Keratinocyte (primary cell): ENCODE data around the gene ZC3H18. TPM values are rescaled to one million over a fixed set of nuclear protein-coding genes. Genes with fewer than 3 reads are reported as not detected.

Experiments used
- DNase-seq: peaks from one replicate; pipeline ENCODE4 v3.0.0-alpha.2; 2011; ENCODE audit warnings: low read depth, missing footprints, low spot score
- FAIRE-seq: peaks from 2 replicates; lab custom pipeline; 2011; peaks lifted over from hg19 to GRCh38; lab: Jason Lieb, UNC
- H2AFZ ChIP-seq: 2 replicates; pipeline ENCODE4 v1.6.0; 2012; ENCODE audit warnings: low read length, control low read depth, inconsistent platforms; ENCODE audit not compliant: control insufficient read depth
- H3K27ac ChIP-seq: 2 replicates; pipeline ENCODE4 v1.5.1; 2011; ENCODE audit warnings: low read length; ENCODE audit not compliant: control insufficient read depth, insufficient read depth
- H3K27me3 ChIP-seq: 3 replicates; pipeline ENCODE4 v1.6.0; 2011; ENCODE audit warnings: low read length; ENCODE audit not compliant: control insufficient read depth, insufficient read depth; ENCODE audit errors: extremely low read depth
- H3K36me3 ChIP-seq, 2 experiments: 2 replicates in 1 of 2; 3 replicates in 1 of 2; pipeline ENCODE4 v1.5.1; 2011; ENCODE audit warnings: low read length in 2 of 2, mild to moderate bottlenecking in 1 of 2; ENCODE audit not compliant: control insufficient read depth in 2 of 2, insufficient read depth in 2 of 2; ENCODE audit errors: extremely low read depth in 1 of 2
- H3K4me1 ChIP-seq: 3 replicates; pipeline ENCODE4 v1.5.1; 2011; ENCODE audit warnings: low read length; ENCODE audit not compliant: control insufficient read depth, insufficient read depth; ENCODE audit errors: extremely low read depth
- H3K4me2 ChIP-seq: 3 replicates; pipeline ENCODE4 v1.6.0; 2011; ENCODE audit warnings: low read depth, low read length; ENCODE audit not compliant: control insufficient read depth, insufficient read depth; ENCODE audit errors: extremely low read depth
- H3K4me3 ChIP-seq, 3 experiments: fragments of 200-600 bp in 1 of 3; sonication (generic) in 1 of 3; 2 replicates in 2 of 3; 3 replicates in 1 of 3; pipeline ENCODE4 v1.5.1; 2011 to 2016; ENCODE audit warnings: low read length in 3 of 3, mild to moderate bottlenecking in 3 of 3, control low read depth in 2 of 3, inconsistent platforms in 1 of 3, low read depth in 1 of 3, mixed read lengths in 1 of 3, mixed run types in 1 of 3, moderate library complexity in 1 of 3; ENCODE audit not compliant: control insufficient read depth in 2 of 3, insufficient read depth in 2 of 3; ENCODE audit errors: extremely low read depth in 1 of 3
- H3K79me2 ChIP-seq: 2 replicates; pipeline ENCODE4 v1.6.0; 2012; ENCODE audit warnings: low read length; ENCODE audit not compliant: control insufficient read depth, insufficient read depth
- H3K9ac ChIP-seq: 3 replicates; pipeline ENCODE4 v1.6.0; 2011; ENCODE audit warnings: low read length; ENCODE audit not compliant: control insufficient read depth, insufficient read depth; ENCODE audit errors: extremely low read depth
- H3K9me1 ChIP-seq: 3 replicates; pipeline ENCODE4 v1.6.0; 2011; ENCODE audit warnings: low read length; ENCODE audit not compliant: control insufficient read depth, insufficient read depth; ENCODE audit errors: extremely low read depth
- H3K9me3 ChIP-seq: 2 replicates; pipeline ENCODE4 v1.5.1; 2012; ENCODE audit warnings: low read depth, low read length; ENCODE audit not compliant: control insufficient read depth
- H4K20me1 ChIP-seq: 3 replicates; pipeline ENCODE4 v1.6.0; 2011; ENCODE audit warnings: low read length; ENCODE audit not compliant: control insufficient read depth, insufficient read depth; ENCODE audit errors: extremely low read depth
- CTCF ChIP-seq, 3 experiments: IDR thresholded peaks in 1 of 3; conservative IDR thresholded peaks in 1 of 3; optimal IDR thresholded peaks in 1 of 3; 2 replicates in 2 of 3; 3 replicates in 1 of 3; pipeline versions ENCODE3 to v1.5.1; 2011; ENCODE audit warnings: low read length in 3 of 3, mild to moderate bottlenecking in 3 of 3, moderate library complexity in 2 of 3, control low read depth in 1 of 3, inconsistent platforms in 1 of 3; ENCODE audit not compliant: insufficient read depth in 2 of 3; ENCODE audit errors: extremely low read depth in 1 of 3
- EZH2 ChIP-seq: IDR thresholded peaks from one replicate; pipeline ENCODE4 v1.6.1; 2012; ENCODE audit warnings: inconsistent platforms, mild to moderate bottlenecking, low read length, moderate library complexity
- dilution Hi-C: fragments of 300-500 bp; cut with MboI; formaldehyde crosslinking; loops from one replicate; pipeline ENCODE4 v1.7.0; 2020; ENCODE audit warnings: low sequenced_read_pairs; ENCODE audit not compliant: extremely low pct_ligation_motif_present
- polyA plus RNA-seq, 5 experiments: library from polyadenylated mRNA; depleted of rRNA in 3 of 5; stranded (reverse) in 3 of 5; stranded (forward) in 1 of 5; unstranded in 1 of 5; fragments of >200 nt; gene quantifications; 1 replicate in 1 of 5; 2 replicates in 3 of 5; 3 replicates in 1 of 5; pipeline versions ENCODE4 v1.2.1 to v1.2.3, GENCODE V29; 2011 to 2012; ENCODE audit warnings: missing spikeins in 2 of 5, low read depth in 1 of 5, low replicate concordance in 1 of 5

Gene ZC3H18
- polyA plus RNA-seq, 1 donor (not counting 4 experiments of a cell fraction or from before 2014, with no cell fraction given), result 7.5 TPM

GRCh38 chr16:88541831-88542616 is 28.2 kb upstream of the ZC3H18 start:
- Histone ChIP-seq H4K20me1 (no peaks in the 10 kb centered on the region), H3K4me2 (no peak overlapping the region), H3K79me2 (no peaks in the 10 kb centered on the region), H3K36me3 (no peaks in the 10 kb centered on the region), H2AFZ (no peak overlapping the region), H3K9me3 (peaks cover 7% of the 10 kb centered on the region), H3K9me1 (no peaks in the 10 kb centered on the region), H3K27ac (no peak overlapping the region), H3K4me3 (no peak overlapping the region), H3K9ac (no peak overlapping the region), H3K4me1 (peaks cover 3% of the 10 kb centered on the region), H3K27me3 (peaks cover 50% of the 10 kb centered on the region)
- dilution Hi-C loops, result no loop called here
- DNase-seq (no peak), FAIRE-seq (no peak)
- TF ChIP-seq CTCF (optimal IDR thresholded peaks at IDR 0.05 in 1 of 3, IDR thresholded peaks at IDR 0.05 in 1 of 3, conservative IDR thresholded peaks at IDR 0.05 in 1 of 3; ENCODE audit: extremely low read depth in 1 of 3, insufficient read depth in 2 of 3, low read length in 3 of 3) (no peak), EZH2 (no peak)

- H3K9me1 ChIP-seq, result no peaks in the 10 kb centered on the region
- no peak overlapping the region for H3K27ac ChIP-seq
- FAIRE-seq (no peak), DNase-seq (no peak)
- TF ChIP-seq CTCF (optimal IDR thresholded peaks at IDR 0.05 in 1 of 3, IDR thresholded peaks at IDR 0.05 in 1 of 3, conservative IDR thresholded peaks at IDR 0.05 in 1 of 3; ENCODE audit: extremely low read depth in 1 of 3, insufficient read depth in 2 of 3, low read length in 3 of 3), result no peak
- no peak for TF ChIP-seq EZH2
- dilution Hi-C loops, result no loop called here
- no peak overlapping the region for H3K4me2 ChIP-seq
- H3K4me1 ChIP-seq, result no peaks in the 10 kb centered on the region
- H3K4me3 ChIP-seq, result no peak overlapping the region
- H3K9me3 ChIP-seq, result peaks cover 7% of the 10 kb centered on the region
- no peaks in the 10 kb centered on the region for H4K20me1 ChIP-seq
- H3K36me3 ChIP-seq, result no peaks in the 10 kb centered on the region
- H3K79me2 ChIP-seq, result no peaks in the 10 kb centered on the region
- H3K9ac ChIP-seq, result no peak overlapping the region
- H2AFZ ChIP-seq, result no peak overlapping the region
- peaks cover 46% of the 10 kb centered on the region for H3K27me3 ChIP-seq
These were observed 26.9 kb upstream of the ZC3H18 start for GRCh38 chr16:88543230-88543813.
